ENCODE data around the gene NFATC2.

- no peak for TF ChIP-seq POLR2A (IDR thresholded peaks at IDR 0.05; ENCODE audit: low read length)
- no peak for TF ChIP-seq GATA1 (IDR thresholded peaks at IDR 0.05; ENCODE audit: low read depth, low read length)
Measured at GRCh38 chr20:51339721-51340450, 202.6 kb downstream of the NFATC2 start.
